Measurements from ENCODE around the gene MAST4. TPM values are rescaled to one million over a fixed set of nuclear protein-coding genes. Genes with fewer than 3 reads are reported as not detected.

The MAST4 gene
- polyA plus RNA-seq, 2 of the 4 experiments (the other 2 are of a cell fraction), result 1.2 to 5.8 TPM

- no peaks in the 10 kb centered on the region for H3K9me3 ChIP-seq
- H3K27ac ChIP-seq, result no peak overlapping the region
- H3K4me2 ChIP-seq, result no peak overlapping the region
- FAIRE-seq, result no peak
- no peak for TF ChIP-seq MAFK (IDR thresholded peaks at IDR 0.05; ENCODE audit: partially characterized antibody)
- TF ChIP-seq ZNF302 (CRISPR knock-in tag; IDR thresholded peaks at IDR 0.05), result no peak
- no peak for ATAC-seq
- no peak overlapping the region for H3K4me3 ChIP-seq
- DNase-seq (ENCODE audit: low read depth in 1 of 2, low spot score in 1 of 2), result no peak
- ChIA-PET CTCF (interaction anchor here (1.7 kb wide), 1 partner anchor 18 kb away, joined by 6 read pairs; no protein-coding TSS in a partner anchor), POLR2A (no interaction called here)
- no peaks in the 10 kb centered on the region for H3K4me1 ChIP-seq
- WGBS (ENCODE audit: missing lambda C conversion rate), result 66% methylated on average over 3 of the region's 3 CpGs
Observed at GRCh38 chr5:67183859-67184258, 587.7 kb downstream of the MAST4 start.

- no peak for ATAC-seq
- POLR2A ChIA-PET, result no interaction called here
- CTCF ChIA-PET, result no interaction called here
Observed at GRCh38 chr5:67187006-67187715, 591.0 kb downstream of the MAST4 start.

GRCh38 chr5:67188274-67189078 is 592.3 kb downstream of the MAST4 start:
- FAIRE-seq (no peak), DNase-seq (ENCODE audit: low read depth in 1 of 2, low spot score in 1 of 2) (no peak), ATAC-seq (no peak)
- CTCF ChIA-PET, result interaction anchor here (0.7 to 2.0 kb wide), 6 partner anchors 9 to 880 kb away, joined by 3 to 11 read pairs (median 3); partner anchors contain the start of gene CD180
- WGBS (ENCODE audit: missing lambda C conversion rate), result 69% methylated on average over 7 of the region's 7 CpGs
- POLR2A ChIA-PET, result no interaction called here
- TF ChIP-seq HES2 (IDR thresholded peaks at IDR 0.05), result no peak
- TF ChIP-seq MAFK (IDR thresholded peaks at IDR 0.05; ENCODE audit: partially characterized antibody), result peak; percentile 74
- H3K9me3 ChIP-seq, result no peaks in the 10 kb centered on the region
- no peaks in the 10 kb centered on the region for H3K4me1 ChIP-seq
- no peak overlapping the region for H3K4me3 ChIP-seq
- no peak overlapping the region for H3K4me2 ChIP-seq
- no peak overlapping the region for H3K27ac ChIP-seq

More at GRCh38 chr5:67187006-67187715, 591.0 kb downstream of the MAST4 start:
- Histone ChIP-seq H3K4me3 (no peak overlapping the region), H3K4me1 (no peaks in the 10 kb centered on the region), H3K9me3 (no peaks in the 10 kb centered on the region), H3K27ac (no peak overlapping the region), H3K4me2 (no peak overlapping the region)
- no peak for FAIRE-seq
- DNase-seq (ENCODE audit: low read depth in 1 of 2, low spot score in 1 of 2), result no peak
- WGBS (ENCODE audit: missing lambda C conversion rate), result 67% methylated on average over 1 of the region's 1 CpG
- TF ChIP-seq HEYL (CRISPR knock-in tag; IDR thresholded peaks at IDR 0.05) (no peak), ZFP36 (IDR thresholded peaks at IDR 0.05; ENCODE audit: borderline replicate concordance, partially characterized antibody) (no peak), NFE2L2 (conservative IDR thresholded peaks at IDR 0.05; ENCODE audit: low read length) (no peak), HMGXB4 (CRISPR knock-in tag; IDR thresholded peaks at IDR 0.05; ENCODE audit: borderline replicate concordance) (no peak), HDAC2 (IDR thresholded peaks at IDR 0.05) (no peak), HOXB13 (CRISPR knock-in tag; IDR thresholded peaks at IDR 0.05; ENCODE audit: low read depth) (no peak), POLR2A (IDR thresholded peaks at IDR 0.05; ENCODE audit: low read length) (no peak), SREBF2 (IDR thresholded peaks at IDR 0.05) (no peak), NPAS2 (CRISPR knock-in tag; IDR thresholded peaks at IDR 0.05; ENCODE audit: borderline replicate concordance) (no peak), SMC3 (IDR thresholded peaks at IDR 0.05) (no peak), GATA3 (IDR thresholded peaks at IDR 0.05; ENCODE audit: borderline replicate concordance) (no peak), PBX3 (IDR thresholded peaks at IDR 0.05) (no peak), ZC3H11A (IDR thresholded peaks at IDR 0.05) (no peak), EHF (CRISPR knock-in tag; IDR thresholded peaks at IDR 0.05) (no peak)

Measured in A549 (cell line).